ENCODE measurements around the gene LIMK1.

GRCh38 chr7:74149071-74149470 lies 65.5 kb downstream of the LIMK1 start:
- TF ChIP-seq CTCF (IDR thresholded peaks at IDR 0.05; ENCODE audit: low read depth, low read length) (no peak), POLR2A (IDR thresholded peaks at IDR 0.05; ENCODE audit: extremely low read depth, insufficient read length) (no peak), MAX (IDR thresholded peaks at IDR 0.05; ENCODE audit: low read depth, low read length) (no peak)

Data from NB4 (cell line).